Epithelial cell of proximal tubule (primary cell): Measurements from ENCODE around the gene FITM1. TPM values are rescaled to one million over a fixed set of nuclear protein-coding genes. Genes with fewer than 3 reads are reported as not detected.

Experiments
- DNase-seq: peaks from one replicate; pipeline ENCODE4 v3.0.0-alpha.2; 2011; ENCODE audit warnings: low read depth
- H3K4me3 ChIP-seq: 2 replicates; pipeline ENCODE4 v1.5.1; 2011; ENCODE audit warnings: low read depth, mild to moderate bottlenecking, low read length
- CTCF ChIP-seq: conservative IDR thresholded peaks from 2 replicates; pipeline ENCODE4 v1.5.1; 2012; ENCODE audit warnings: low read depth, mild to moderate bottlenecking, low read length
- total RNA-seq: library from RNA; depleted of rRNA; stranded (reverse); fragments of >200 nt; gene quantifications from 2 replicates; pipeline ENCODE4 v1.2.3, GENCODE V29; 2015

Gene FITM1
- total RNA-seq, 1 donor from 2014 or later = not detected

DNA sequence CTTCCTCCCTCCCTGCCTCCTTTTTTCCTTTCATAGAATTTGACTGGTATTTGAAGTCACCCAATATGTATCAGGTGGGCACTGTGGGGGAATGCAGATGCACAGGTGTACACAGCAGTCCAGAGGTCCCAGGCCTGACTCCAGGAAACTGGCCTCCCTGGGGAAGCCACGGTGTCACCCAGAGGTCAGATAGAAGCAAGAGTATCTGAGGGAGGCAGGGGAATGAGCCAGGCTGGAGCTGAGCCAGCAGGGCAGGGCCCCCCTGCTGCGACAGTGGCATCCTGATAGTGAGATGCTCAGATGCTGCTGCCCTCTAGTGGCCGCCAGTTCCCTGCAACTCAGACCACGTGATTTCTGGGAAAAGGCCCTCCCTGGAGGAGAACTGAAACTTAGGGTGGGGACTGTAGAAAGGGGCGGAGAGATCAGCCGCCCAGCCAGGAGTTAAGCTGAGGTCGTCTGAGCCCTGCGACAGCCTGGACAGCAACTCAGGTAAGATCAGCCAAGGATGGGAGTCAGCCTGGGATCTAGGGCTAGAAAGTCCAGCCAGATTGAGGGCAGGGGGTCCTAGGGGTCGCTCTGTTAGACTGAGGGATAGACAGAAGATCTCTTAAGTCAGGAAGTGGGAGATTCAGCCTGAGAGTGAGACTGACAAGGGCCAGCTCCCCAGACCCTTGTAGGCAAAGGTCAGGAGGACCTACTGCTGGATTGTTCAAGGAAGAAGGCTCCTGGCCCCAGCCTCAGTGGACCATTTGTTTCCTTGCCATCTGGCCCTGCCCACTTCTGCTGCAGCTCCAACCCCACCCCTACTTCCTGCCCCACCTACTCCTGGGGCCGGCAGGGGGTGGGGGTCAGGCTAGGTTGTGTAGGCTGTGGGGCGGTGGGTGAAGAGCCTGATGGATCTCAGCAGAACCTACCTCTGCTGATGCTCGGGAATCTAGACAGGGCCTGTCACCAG is 30.7 kb downstream of the FITM1 start, which contains the start of gene IRF9:
TSS of gene IRF9 (plus strand) at position 416 of the 955 bp plus-strand sequence. CDS start 880 bp downstream, outside the sequence.
- DNase-seq = peak; percentile 67
- peak; percentile 88 for TF ChIP-seq CTCF
- peak within 1 kb of the TSS; percentile 98 for H3K4me3 ChIP-seq

- DNase-seq = no peak
- peak overlapping the region; percentile 98 for H3K4me3 ChIP-seq
- no peak for TF ChIP-seq CTCF
Measured at GRCh38 chr14:24162093-24162492, 31.6 kb downstream of the FITM1 start.

GRCh38 chr14:24164518-24164991 is 34.1 kb downstream of the FITM1 start:
- no peak for TF ChIP-seq CTCF
- no peak overlapping the region for H3K4me3 ChIP-seq
- no peak for DNase-seq

GRCh38 chr14:24165785-24166184 is 35.3 kb downstream of the FITM1 start:
- no peak for TF ChIP-seq CTCF
- H3K4me3 ChIP-seq = no peak overlapping the region

GRCh38 chr14:24167469-24168114 is 37.1 kb downstream of the FITM1 start:
- DNase-seq = no peak
- TF ChIP-seq CTCF = no peak
- no peak overlapping the region for H3K4me3 ChIP-seq

More at GRCh38 chr14:24165785-24166184, 35.3 kb downstream of the FITM1 start:
- DNase-seq = no peak

GRCh38 chr14:24171422-24172260 is 41.2 kb downstream of the FITM1 start, which contains the start of gene REC8:
REC8 (plus strand) TSS chr14:24172080; CDS start chr14:24172553, 473 bp downstream.
- no peak for DNase-seq
- peak within 1 kb of the TSS; percentile 50 for H3K4me3 ChIP-seq
- TF ChIP-seq CTCF = no peak
